WERI-Rb-1 (cell line): ENCODE data around the gene PCDHA12.
A peak's percentile ranks its signal among the peaks of the same experiment; 100 is the strongest.

Experiments
- DNase-seq: peaks from one replicate; pipeline ENCODE4 v3.0.0-alpha.2; 2020
- H3K27ac ChIP-seq: fragments of 250-450 bp; sonication (Bioruptor Pico); 2 replicates; pipeline ENCODE4 v1.5.1; 2020; ENCODE audit warnings: mild to moderate bottlenecking, moderate library complexity
- H3K27me3 ChIP-seq: fragments of 250-450 bp; sonication (Bioruptor Pico); 2 replicates; pipeline ENCODE4 v1.5.1; 2021; ENCODE audit warnings: mild to moderate bottlenecking, low read depth, moderate library complexity; ENCODE audit not compliant: insufficient read depth, severe bottlenecking
- H3K36me3 ChIP-seq: fragments of 250-450 bp; sonication (Bioruptor Pico); 2 replicates; pipeline ENCODE4 v1.5.1; 2020; ENCODE audit warnings: mild to moderate bottlenecking, moderate library complexity
- H3K4me3 ChIP-seq: 2 replicates; pipeline ENCODE4 v1.5.1; 2011; ENCODE audit warnings: low read depth, mild to moderate bottlenecking, control low read depth, low read length
- H3K9me3 ChIP-seq: fragments of 250-450 bp; sonication (Bioruptor Pico); 2 replicates; pipeline ENCODE4 v1.5.1; 2021; ENCODE audit warnings: mild to moderate bottlenecking, moderate library complexity; ENCODE audit not compliant: severe bottlenecking
- TF ChIP-seq, protein P1 (sequence below): IDR thresholded peaks from 2 replicates; pipeline ENCODE4 v1.5.1; 2011; ENCODE audit warnings: low read depth, mild to moderate bottlenecking, control low read depth, inconsistent platforms, low read length

PCDHA12 gene

DNA sequence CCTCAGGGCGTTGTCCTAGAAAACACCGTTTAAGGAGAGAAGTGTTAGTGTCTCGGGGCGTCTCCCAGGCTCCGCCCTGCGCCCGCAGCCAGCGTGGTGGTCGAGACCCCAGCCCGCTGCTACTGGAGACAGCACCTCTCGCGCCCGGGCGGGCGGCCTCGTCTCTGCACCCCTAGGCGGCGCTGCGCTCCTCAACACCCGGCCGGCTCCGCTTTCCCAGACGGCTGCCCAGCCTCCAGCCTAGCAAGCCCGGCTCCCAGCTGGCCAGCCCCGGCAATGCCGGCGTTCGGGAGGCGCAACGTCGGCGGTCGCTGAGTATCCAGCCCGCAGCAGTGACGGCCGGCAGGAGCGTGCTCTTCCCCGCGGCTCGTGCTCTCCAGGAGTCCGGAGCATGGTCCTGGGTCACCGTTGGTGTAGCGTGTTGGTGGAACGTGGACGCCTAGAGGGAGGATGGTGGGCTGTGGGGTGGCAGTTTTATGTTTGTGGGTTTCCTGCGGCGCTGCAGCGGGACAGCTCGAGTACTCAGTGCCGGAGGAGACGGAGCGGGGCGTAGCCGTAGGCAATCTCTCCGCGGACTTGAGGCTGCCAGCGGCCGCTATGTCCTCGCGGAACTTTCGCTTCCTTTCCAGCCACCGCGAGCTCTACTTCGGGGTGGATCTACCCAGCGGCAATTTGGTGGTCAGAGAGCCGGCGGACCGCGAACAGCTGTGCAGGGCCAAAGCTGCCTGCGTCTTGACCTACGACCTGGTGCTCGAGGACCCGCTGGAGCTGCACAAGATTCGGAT is 51.5 kb downstream of the PCDHA12 start:
- Histone ChIP-seq H3K4me3 (peak overlapping the region; percentile 61), H3K27me3 (no peaks in the 10 kb centered on the region), H3K36me3 (peaks cover 2% of the 10 kb centered on the region; the same call in 1 of the 2 replicates), H3K27ac (peak overlapping the region; percentile 55), H3K9me3 (no peaks in the 10 kb centered on the region)
- TF ChIP-seq, protein P1, sequence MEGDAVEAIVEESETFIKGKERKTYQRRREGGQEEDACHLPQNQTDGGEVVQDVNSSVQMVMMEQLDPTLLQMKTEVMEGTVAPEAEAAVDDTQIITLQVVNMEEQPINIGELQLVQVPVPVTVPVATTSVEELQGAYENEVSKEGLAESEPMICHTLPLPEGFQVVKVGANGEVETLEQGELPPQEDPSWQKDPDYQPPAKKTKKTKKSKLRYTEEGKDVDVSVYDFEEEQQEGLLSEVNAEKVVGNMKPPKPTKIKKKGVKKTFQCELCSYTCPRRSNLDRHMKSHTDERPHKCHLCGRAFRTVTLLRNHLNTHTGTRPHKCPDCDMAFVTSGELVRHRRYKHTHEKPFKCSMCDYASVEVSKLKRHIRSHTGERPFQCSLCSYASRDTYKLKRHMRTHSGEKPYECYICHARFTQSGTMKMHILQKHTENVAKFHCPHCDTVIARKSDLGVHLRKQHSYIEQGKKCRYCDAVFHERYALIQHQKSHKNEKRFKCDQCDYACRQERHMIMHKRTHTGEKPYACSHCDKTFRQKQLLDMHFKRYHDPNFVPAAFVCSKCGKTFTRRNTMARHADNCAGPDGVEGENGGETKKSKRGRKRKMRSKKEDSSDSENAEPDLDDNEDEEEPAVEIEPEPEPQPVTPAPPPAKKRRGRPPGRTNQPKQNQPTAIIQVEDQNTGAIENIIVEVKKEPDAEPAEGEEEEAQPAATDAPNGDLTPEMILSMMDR: peak; percentile 97
- peak; percentile 94 for DNase-seq

DNA sequence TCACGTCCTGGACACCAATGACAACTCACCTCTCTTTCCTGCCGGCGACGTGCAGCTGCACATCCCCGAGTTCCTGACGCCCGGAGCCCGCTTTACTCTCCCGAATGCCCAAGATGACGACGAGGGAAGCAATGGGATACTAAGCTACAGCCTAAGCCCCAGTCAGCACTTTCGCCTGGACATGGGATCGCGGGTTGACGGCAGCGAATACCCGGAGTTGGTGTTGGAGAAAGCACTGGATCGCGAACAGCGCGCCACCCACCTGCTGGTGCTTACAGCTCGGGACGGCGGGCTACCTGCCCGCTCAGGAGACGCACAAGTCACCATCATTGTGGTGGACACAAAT is 52.1 kb downstream of the PCDHA12 start:
- no peaks in the 10 kb centered on the region for H3K27me3 ChIP-seq
- no peak overlapping the region for H3K27ac ChIP-seq
- peaks cover 2% of the 10 kb centered on the region; the same call in 1 of the 2 replicates for H3K36me3 ChIP-seq
- H3K9me3 ChIP-seq: no peaks in the 10 kb centered on the region
- no peak for DNase-seq
- no peak overlapping the region for H3K4me3 ChIP-seq
- TF ChIP-seq, protein P1: no peak
